Measurements from ENCODE around the gene ATP13A2. TPM values are rescaled to one million over a fixed set of nuclear protein-coding genes. Genes with fewer than 3 reads are reported as not detected.
A peak's percentile ranks its signal among the peaks of the same experiment; 100 is the strongest.

Gene ATP13A2
- total RNA-seq, 4 donors from 2014 or later = 17.9 to 37.0 (median 26.8) TPM

GRCh38 chr1:17053086-17053684, 41.5 kb upstream of the ATP13A2 start:
- Histone ChIP-seq H3K4me3 (peak overlapping the region; percentile 92 to 97 (median 94)), H3K4me1 (peaks cover 24% of the 10 kb centered on the region in 2 donors), H3K9me3 (no peaks in the 10 kb centered on the region), H3K36me3 (peaks cover 0 to 16% of the 10 kb centered on the region in 2 donors), H3K27ac (peak overlapping the region; percentile 96 to 97 (median 96)), H3K27me3 (no peaks in the 10 kb centered on the region)
- intact Hi-C loops (cut with DNase I; ENCODE audit: low total_unique reads) = loop anchor here (5.0 to 10.0 kb wide), 3 partner anchors 41 to 382 kb away; partner anchors contain the start of genes ATP13A2 and RCC2
- ATAC-seq (no peak), DNase-seq (no peak)
- TF ChIP-seq POLR2A (IDR thresholded peaks at IDR 0.05) (no peak), CTCF (IDR thresholded peaks at IDR 0.05 in 4 of 5, conservative IDR thresholded peaks at IDR 0.05 in 1 of 5) (no peak)
- in situ Hi-C loops (cut with MboI; ENCODE audit: low sequenced_read_pairs in 4 of 4) = no loop called here

- Histone ChIP-seq H3K9me3 (no peaks in the 10 kb centered on the region), H3K27ac (peak overlapping the region; percentile 96 to 97 (median 96)), H3K4me3 (peak overlapping the region; percentile 92 to 97 (median 94)), H3K36me3 (peaks cover 0 to 16% of the 10 kb centered on the region in 2 donors), H3K27me3 (no peaks in the 10 kb centered on the region), H3K4me1 (peaks cover 24 to 30% of the 10 kb centered on the region in 2 donors)
- DNase-seq (no peak), ATAC-seq (no peak)
- in situ Hi-C loops (cut with MboI; ENCODE audit: low sequenced_read_pairs in 4 of 4) = no loop called here
- TF ChIP-seq POLR2A (IDR thresholded peaks at IDR 0.05) (no peak), CTCF (IDR thresholded peaks at IDR 0.05 in 4 of 5, conservative IDR thresholded peaks at IDR 0.05 in 1 of 5) (no peak)
- intact Hi-C loops (cut with DNase I; ENCODE audit: low total_unique reads) = loop anchor here (5.0 to 10.0 kb wide), 3 partner anchors 40 to 382 kb away; partner anchors contain the start of genes ATP13A2 and RCC2
Observed at GRCh38 chr1:17052641-17053040, 40.9 kb upstream of the ATP13A2 start.

GRCh38 chr1:17052038-17052437, 40.3 kb upstream of the ATP13A2 start:
- no peak for TF ChIP-seq POLR2A (IDR thresholded peaks at IDR 0.05)
- Histone ChIP-seq H3K27me3 (no peaks in the 10 kb centered on the region), H3K9me3 (no peaks in the 10 kb centered on the region), H3K36me3 (peaks cover 0 to 16% of the 10 kb centered on the region in 2 donors), H3K4me1 (peaks cover 24 to 30% of the 10 kb centered on the region in 2 donors), H3K4me3 (no peak overlapping the region), H3K27ac (peak overlapping the region; percentile 96 to 97 (median 96))
- in situ Hi-C loops (cut with MboI; ENCODE audit: low sequenced_read_pairs in 4 of 4) = no loop called here
- DNase-seq (no peak), ATAC-seq (no peak)
- intact Hi-C loops (cut with DNase I; ENCODE audit: low total_unique reads) = loop anchor here (5.0 to 10.0 kb wide), 3 partner anchors 40 to 383 kb away; partner anchors contain the start of genes ATP13A2 and RCC2

- Histone ChIP-seq H3K4me3 (no peak overlapping the region), H3K36me3 (peaks cover 0 to 33% of the 10 kb centered on the region in 2 donors), H3K9me3 (no peaks in the 10 kb centered on the region), H3K27ac (peak overlapping the region in 3 of 4 donors; percentile 6 to 56 (median 6)), H3K4me1 (peaks cover 24 to 41% of the 10 kb centered on the region in 2 donors), H3K27me3 (no peaks in the 10 kb centered on the region)
- DNase-seq (no peak), ATAC-seq (no peak)
- TF ChIP-seq CTCF (IDR thresholded peaks at IDR 0.05 in 4 of 5, conservative IDR thresholded peaks at IDR 0.05 in 1 of 5) = no peak
- TF ChIP-seq POLR2A (IDR thresholded peaks at IDR 0.05) = no peak
- in situ Hi-C loops (cut with MboI; ENCODE audit: low sequenced_read_pairs in 4 of 4) = loop anchor here in 3 of 4 donors (5.0 to 10.0 kb wide), 2 partner anchors 86 to 93 kb away; no protein-coding TSS in a partner anchor
- intact Hi-C loops (cut with DNase I; ENCODE audit: low total_unique reads) = no loop called here
Observed at GRCh38 chr1:17047924-17048323, 36.2 kb upstream of the ATP13A2 start.

- H3K4me1 ChIP-seq = peaks cover 13 to 27% of the 10 kb centered on the region in 2 donors
- H3K27me3 ChIP-seq = no peaks in the 10 kb centered on the region
- H3K4me3 ChIP-seq = no peak overlapping the region
- intact Hi-C loops (cut with DNase I; ENCODE audit: low total_unique reads) = loop anchor here (1.0 kb wide), 1 partner anchor 95 kb away; no protein-coding TSS in a partner anchor
- H3K27ac ChIP-seq = peak overlapping the region in 2 of 4 donors; percentile 46 to 56
- DNase-seq (no peak), ATAC-seq (no peak)
- peaks cover 0 to 39% of the 10 kb centered on the region in 2 donors for H3K36me3 ChIP-seq
- in situ Hi-C loops (cut with MboI; ENCODE audit: low sequenced_read_pairs in 4 of 4) = loop anchor here in 3 of 4 donors (5.0 to 10.0 kb wide), 2 partner anchors 84 to 91 kb away; no protein-coding TSS in a partner anchor
- no peak for TF ChIP-seq CTCF (IDR thresholded peaks at IDR 0.05 in 4 of 5, conservative IDR thresholded peaks at IDR 0.05 in 1 of 5)
- TF ChIP-seq POLR2A (IDR thresholded peaks at IDR 0.05) = no peak
- H3K9me3 ChIP-seq = no peaks in the 10 kb centered on the region
Observed at GRCh38 chr1:17046334-17046657, 34.6 kb upstream of the ATP13A2 start.
